ENCODE results near the gene ABHD14A. TPM values are rescaled to one million over a fixed set of nuclear protein-coding genes. Genes with fewer than 3 reads are reported as not detected.
A peak's percentile ranks its signal among the peaks of the same experiment; 100 is the strongest.

Gene ABHD14A
- total RNA-seq, 1 donor from 2014 or later = 5.4 TPM

GRCh38 chr3:52025453-52025852 lies 50.6 kb downstream of the ABHD14A start:
- no peaks in the 10 kb centered on the region for H3K9me3 Mint-ChIP-seq (ENCODE audit: unreplicated experiment)
- no peaks in the 10 kb centered on the region for H3K36me3 Mint-ChIP-seq (ENCODE audit: low read depth, unreplicated experiment)
- TF ChIP-seq CTCF (IDR thresholded peaks at IDR 0.05; ENCODE audit: unreplicated experiment) = no peak
- peaks cover 10% of the 10 kb centered on the region for H3K27me3 Mint-ChIP-seq (ENCODE audit: unreplicated experiment)
- H3K27ac Mint-ChIP-seq (ENCODE audit: unreplicated experiment) = no peak overlapping the region
- H3K4me1 Mint-ChIP-seq (ENCODE audit: unreplicated experiment) = peaks cover 45% of the 10 kb centered on the region
- DNase-seq (ENCODE audit: low spot score) = no peak
- H3K4me3 Mint-ChIP-seq (ENCODE audit: unreplicated experiment) = no peak overlapping the region

GRCh38 chr3:52026041-52026440 lies 51.2 kb downstream of the ABHD14A start:
- DNase-seq (ENCODE audit: low spot score) = no peak
- Mint-ChIP-seq H3K27me3 (ENCODE audit: unreplicated experiment) (peaks cover 11% of the 10 kb centered on the region), H3K36me3 (ENCODE audit: low read depth, unreplicated experiment) (no peaks in the 10 kb centered on the region), H3K9me3 (ENCODE audit: unreplicated experiment) (no peaks in the 10 kb centered on the region), H3K4me3 (ENCODE audit: unreplicated experiment) (peak overlapping the region; percentile 12), H3K27ac (ENCODE audit: unreplicated experiment) (no peak overlapping the region), H3K4me1 (ENCODE audit: unreplicated experiment) (peaks cover 45% of the 10 kb centered on the region)
- TF ChIP-seq CTCF (IDR thresholded peaks at IDR 0.05; ENCODE audit: unreplicated experiment) = no peak

GRCh38 chr3:52028572-52028971 lies 53.7 kb downstream of the ABHD14A start:
- H3K27ac Mint-ChIP-seq (ENCODE audit: unreplicated experiment) = no peak overlapping the region
- no peak for TF ChIP-seq CTCF (IDR thresholded peaks at IDR 0.05; ENCODE audit: unreplicated experiment)
- H3K27me3 Mint-ChIP-seq (ENCODE audit: unreplicated experiment) = peaks cover 10% of the 10 kb centered on the region
- no peak overlapping the region for H3K4me3 Mint-ChIP-seq (ENCODE audit: unreplicated experiment)
- H3K36me3 Mint-ChIP-seq (ENCODE audit: low read depth, unreplicated experiment) = no peaks in the 10 kb centered on the region
- no peak for DNase-seq (ENCODE audit: low spot score)
- H3K9me3 Mint-ChIP-seq (ENCODE audit: unreplicated experiment) = no peaks in the 10 kb centered on the region
- H3K4me1 Mint-ChIP-seq (ENCODE audit: unreplicated experiment) = peaks cover 29% of the 10 kb centered on the region

- no peaks in the 10 kb centered on the region for H3K36me3 Mint-ChIP-seq (ENCODE audit: low read depth, unreplicated experiment)
- no peak for DNase-seq (ENCODE audit: low spot score)
- peaks cover 25% of the 10 kb centered on the region for H3K4me1 Mint-ChIP-seq (ENCODE audit: unreplicated experiment)
- H3K9me3 Mint-ChIP-seq (ENCODE audit: unreplicated experiment) = no peaks in the 10 kb centered on the region
- H3K27me3 Mint-ChIP-seq (ENCODE audit: unreplicated experiment) = peaks cover 11% of the 10 kb centered on the region
- no peak overlapping the region for H3K4me3 Mint-ChIP-seq (ENCODE audit: unreplicated experiment)
- no peak overlapping the region for H3K27ac Mint-ChIP-seq (ENCODE audit: unreplicated experiment)
- TF ChIP-seq CTCF (IDR thresholded peaks at IDR 0.05; ENCODE audit: unreplicated experiment) = no peak
Measured at GRCh38 chr3:52029053-52029452, 54.2 kb downstream of the ABHD14A start.

- Mint-ChIP-seq H3K27me3 (ENCODE audit: unreplicated experiment) (peaks cover 11% of the 10 kb centered on the region), H3K9me3 (ENCODE audit: unreplicated experiment) (no peaks in the 10 kb centered on the region), H3K27ac (ENCODE audit: unreplicated experiment) (no peak overlapping the region), H3K36me3 (ENCODE audit: low read depth, unreplicated experiment) (no peaks in the 10 kb centered on the region), H3K4me3 (ENCODE audit: unreplicated experiment) (no peak overlapping the region), H3K4me1 (ENCODE audit: unreplicated experiment) (peaks cover 20% of the 10 kb centered on the region)
- TF ChIP-seq CTCF (IDR thresholded peaks at IDR 0.05; ENCODE audit: unreplicated experiment) = no peak
- no peak for DNase-seq (ENCODE audit: low spot score)
Measured at GRCh38 chr3:52029535-52029934, 54.7 kb downstream of the ABHD14A start.

Other genes with a start within 250 kb of the ABHD14A start
- not detected for gene IQCF6, start 195.8 kb upstream of the ABHD14A start, total RNA-seq (ENCODE audit: unreplicated experiment)
- not detected for gene IQCF2, start 113.4 kb upstream of the ABHD14A start, total RNA-seq (ENCODE audit: unreplicated experiment)
- not detected for gene IQCF5, start 99.5 kb upstream of the ABHD14A start, total RNA-seq (ENCODE audit: unreplicated experiment)
- gene IQCF1, start 71.7 kb upstream of the ABHD14A start, total RNA-seq (ENCODE audit: unreplicated experiment) = not detected
- 20.6 TPM for gene RRP9, start 33.2 kb upstream of the ABHD14A start, total RNA-seq (ENCODE audit: unreplicated experiment)
- gene PARP3, start 32.7 kb upstream of the ABHD14A start, total RNA-seq (ENCODE audit: unreplicated experiment) = 4.6 TPM
- gene GPR62, start 19.7 kb upstream of the ABHD14A start, total RNA-seq (ENCODE audit: unreplicated experiment) = not detected
- 60.6 TPM for gene PCBP4, start 7.6 kb upstream of the ABHD14A start, total RNA-seq (ENCODE audit: unreplicated experiment)
- 7.1 TPM for gene ABHD14B, start 1.0 kb upstream of the ABHD14A start, total RNA-seq (ENCODE audit: unreplicated experiment)
- 19.8 TPM for gene ACY1, start 8.5 kb downstream of the ABHD14A start, total RNA-seq (ENCODE audit: unreplicated experiment)
- 925 TPM for gene RPL29, start 20.8 kb downstream of the ABHD14A start, total RNA-seq (ENCODE audit: unreplicated experiment)
- 21.7 TPM for gene DUSP7, start 81.5 kb downstream of the ABHD14A start, total RNA-seq (ENCODE audit: unreplicated experiment)
- gene POC1A, start 179.4 kb downstream of the ABHD14A start, total RNA-seq (ENCODE audit: unreplicated experiment) = 7.5 TPM
- 59.1 TPM for gene ALAS1, start 223.1 kb downstream of the ABHD14A start, total RNA-seq (ENCODE audit: unreplicated experiment)